GM10266 (cell line): ENCODE measurements around the gene LEFTY1.

Experiments used
- DNase-seq: peaks from one replicate; pipeline ENCODE4 v3.0.0; 2012; ENCODE audit errors: extremely low spot score
- CTCF ChIP-seq: IDR thresholded peaks from 2 replicates; pipeline ENCODE4 v1.5.1; 2012; ENCODE audit warnings: mild to moderate bottlenecking, low read depth; ENCODE audit not compliant: control insufficient read depth, insufficient read depth; ENCODE audit errors: missing control alignments

The LEFTY1 gene

GRCh38 chr1:225921734-225922709 lies 33.1 kb upstream of the LEFTY1 start:
- no peak for DNase-seq

DNA sequence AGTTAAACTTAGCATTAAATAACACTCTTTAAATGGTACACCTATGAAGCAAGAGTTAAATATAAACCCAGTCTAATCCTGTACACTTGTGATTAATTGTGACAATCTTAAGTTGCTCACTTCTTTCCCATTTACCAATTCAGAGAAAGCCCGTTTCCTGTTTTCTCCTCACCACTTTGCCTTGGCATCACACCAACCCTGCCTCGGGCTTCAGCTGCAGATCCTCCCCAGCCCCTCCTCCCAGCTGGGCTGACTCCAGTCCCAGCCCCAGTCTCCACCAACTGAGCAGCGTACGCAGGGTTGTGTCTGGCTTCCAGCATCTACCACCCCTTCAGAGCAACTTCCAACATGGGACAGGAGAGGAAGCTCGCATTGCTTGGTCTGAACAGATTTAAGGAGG lies 31.0 kb upstream of the LEFTY1 start:
- DNase-seq, result no peak
- no peak for TF ChIP-seq CTCF

More at GRCh38 chr1:225921734-225922709, 33.1 kb upstream of the LEFTY1 start:
- no peak for TF ChIP-seq CTCF

GRCh38 chr1:225918280-225918679 lies 29.3 kb upstream of the LEFTY1 start:
- DNase-seq, result no peak
- no peak for TF ChIP-seq CTCF

- no peak for TF ChIP-seq CTCF
- DNase-seq, result no peak
Observed at GRCh38 chr1:225917536-225917935, 28.6 kb upstream of the LEFTY1 start.

GRCh38 chr1:225917101-225917500 lies 28.2 kb upstream of the LEFTY1 start:
- no peak for TF ChIP-seq CTCF
- DNase-seq, result no peak

- no peak for TF ChIP-seq CTCF
- DNase-seq, result no peak
Observed at GRCh38 chr1:225915538-225915991, 26.6 kb upstream of the LEFTY1 start.

- TF ChIP-seq CTCF, result no peak
- no peak for DNase-seq
Observed at GRCh38 chr1:225914947-225915346, 26.0 kb upstream of the LEFTY1 start.
